T-helper 22 cell (primary cell): ENCODE measurements around the gene ATP6V1F.

Source experiments
- DNase-seq: peaks from one replicate; pipeline ENCODE4 v3.0.0-alpha.2; 2020; ENCODE audit warnings: low read depth

Gene ATP6V1F

GRCh38 chr7:128882134-128882533 lies 19.5 kb downstream of the ATP6V1F start:
- no peak for DNase-seq

DNA sequence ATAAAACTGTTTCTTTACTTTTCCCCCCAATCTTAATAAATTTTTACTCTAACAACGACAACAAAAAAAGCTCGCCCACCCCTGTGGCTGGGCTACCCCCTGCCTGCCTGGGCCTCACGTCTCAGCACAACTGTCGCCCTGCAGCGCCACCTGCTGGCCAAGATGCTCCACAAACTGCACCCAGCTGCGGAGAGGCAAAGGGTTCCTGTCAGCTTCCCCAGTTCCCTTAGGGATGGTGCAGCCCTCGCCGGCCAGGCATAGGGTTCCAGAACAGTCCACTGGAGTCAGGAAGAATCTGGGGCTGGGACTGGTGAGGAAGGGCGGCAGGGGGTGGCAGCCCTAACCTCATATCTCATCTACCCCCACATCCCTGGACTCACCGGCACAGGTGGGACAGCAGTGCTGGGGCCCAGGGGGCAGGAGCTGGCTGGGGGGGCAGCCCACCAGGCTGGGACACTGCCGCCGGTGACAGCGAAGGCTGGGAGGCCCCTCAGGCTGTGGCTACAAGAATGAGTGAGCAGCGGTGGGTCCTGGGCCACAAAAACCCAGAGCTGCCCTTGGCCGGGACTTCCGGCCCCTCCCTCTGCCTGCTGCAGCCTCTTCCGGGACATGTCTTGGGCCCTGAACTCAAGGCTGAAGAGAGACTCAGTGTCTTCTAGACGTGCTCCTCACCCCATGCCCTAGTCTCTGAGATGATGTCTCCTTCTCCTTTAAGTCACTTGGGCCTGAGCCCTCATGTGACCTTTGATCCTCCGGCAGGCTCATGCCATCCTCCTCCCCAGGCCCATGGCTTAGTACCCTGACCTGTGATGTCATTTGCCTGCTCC lies 21.2 kb downstream of the ATP6V1F start:
- DNase-seq = peak; percentile 59

DNA sequence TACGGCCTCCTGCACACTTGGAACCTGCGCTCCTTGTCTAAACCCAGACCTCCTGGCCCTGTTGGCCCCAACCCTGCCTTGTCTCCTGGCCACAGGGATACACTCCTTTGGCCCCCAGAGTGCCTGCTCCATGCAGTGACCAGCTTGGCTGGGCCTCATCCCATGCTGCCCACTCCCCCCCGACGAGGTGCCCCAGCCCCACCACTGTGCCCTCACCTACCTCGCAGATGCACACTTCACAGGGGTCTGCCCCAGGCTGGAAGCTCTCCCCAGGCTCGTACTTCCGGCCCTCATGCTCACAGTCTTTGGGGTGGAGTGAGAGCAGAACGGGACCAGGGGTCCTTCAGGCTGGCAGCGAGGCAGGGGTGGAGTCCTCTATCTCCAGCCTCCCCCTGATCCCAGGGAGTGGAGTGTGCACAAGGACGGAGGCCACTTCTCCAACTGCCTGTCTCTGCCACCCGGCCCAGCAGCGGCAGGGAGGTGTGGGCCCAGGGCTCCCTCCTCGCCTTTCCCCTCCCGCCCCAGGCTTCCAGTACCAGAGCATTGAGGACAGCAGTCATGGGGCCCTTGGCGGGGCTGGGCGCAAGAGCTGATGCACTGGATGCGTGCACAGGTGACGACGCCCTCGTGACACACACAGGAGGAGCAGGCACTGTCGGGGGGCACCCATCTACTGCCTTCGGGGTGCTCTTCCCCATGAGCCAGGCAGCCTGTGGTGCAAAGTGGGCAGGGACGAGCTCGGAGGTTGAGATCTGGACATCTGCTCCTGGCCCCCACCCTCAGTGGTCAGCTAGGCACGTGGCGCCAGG lies 22.1 kb downstream of the ATP6V1F start:
- no peak for DNase-seq

DNA sequence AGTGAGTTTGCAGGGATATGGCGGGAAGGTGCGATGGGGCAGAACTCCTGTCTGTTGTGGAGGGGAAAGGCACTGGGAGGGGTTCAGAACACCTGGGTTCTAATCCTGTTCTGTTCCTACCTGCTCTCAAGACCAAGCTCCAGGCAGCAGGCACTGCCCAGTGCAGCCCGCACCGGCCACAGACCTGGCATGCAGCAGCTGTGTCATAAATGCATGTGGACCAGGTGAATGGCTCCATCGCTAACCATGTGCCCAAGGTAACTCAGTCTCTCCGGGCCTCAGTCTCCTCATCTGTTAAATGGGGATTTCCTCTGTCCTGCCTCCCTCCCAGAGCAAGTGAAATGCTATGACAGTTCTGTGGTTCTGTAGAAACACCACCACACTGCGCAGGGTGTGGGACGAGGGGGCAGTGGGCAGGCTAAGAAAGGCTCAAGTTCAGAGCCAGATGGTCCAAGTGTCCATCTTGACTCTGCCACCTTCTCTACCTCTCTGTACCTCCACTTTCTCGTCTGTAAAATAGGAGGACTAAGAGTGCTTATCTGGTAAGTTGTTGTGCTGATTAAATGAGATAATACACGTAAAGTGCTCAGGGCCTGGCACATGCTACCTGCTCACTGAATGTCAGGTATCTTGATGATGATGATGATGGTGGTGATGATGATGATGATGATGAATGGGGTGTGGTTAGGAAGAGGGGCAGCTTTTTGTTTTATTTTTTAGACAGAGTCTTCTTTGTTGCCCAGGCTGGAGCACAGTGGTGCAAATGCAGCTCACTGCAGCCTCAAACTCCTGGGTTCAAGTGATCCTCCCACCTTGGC lies 22.9 kb downstream of the ATP6V1F start:
- DNase-seq = no peak

DNA sequence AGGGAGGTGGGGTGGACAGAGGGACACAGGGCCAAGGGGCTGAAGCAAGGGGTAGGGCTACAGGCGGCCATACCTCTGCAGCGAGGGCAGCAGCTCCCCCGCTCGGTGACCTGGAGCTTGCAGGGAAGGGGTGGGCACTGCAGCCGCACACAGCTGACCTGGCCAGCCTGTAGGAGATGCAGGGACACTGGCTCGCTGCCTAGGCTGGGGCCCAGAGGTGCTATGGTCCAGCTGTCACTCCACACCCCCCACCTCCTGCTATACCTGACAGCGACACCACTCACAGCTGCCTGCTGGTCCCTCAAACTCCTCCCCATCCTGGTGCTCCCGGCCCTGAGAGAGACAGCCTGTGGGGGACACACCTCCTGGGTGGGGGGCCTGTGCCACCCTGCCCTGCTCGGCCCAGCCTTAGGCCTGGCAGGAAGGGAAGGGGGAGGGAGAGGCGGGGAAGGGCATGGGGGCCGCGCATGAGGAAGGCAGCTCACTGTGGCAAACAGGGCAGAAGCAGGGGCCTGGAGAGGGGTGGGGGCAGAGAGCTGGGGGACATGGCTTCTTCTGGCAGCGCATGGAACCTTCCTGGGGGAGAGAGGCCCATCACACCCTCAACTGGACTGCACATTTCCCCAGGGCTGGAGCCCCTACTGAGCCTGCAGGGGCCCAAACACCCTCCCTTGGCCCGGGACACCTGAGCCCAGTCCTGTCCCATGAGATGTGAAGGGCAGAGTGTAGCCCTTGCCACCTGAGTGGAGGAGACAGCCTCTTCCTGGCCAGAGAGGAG lies 23.9 kb downstream of the ATP6V1F start:
- no peak for DNase-seq

GRCh38 chr7:128887169-128888038 lies 24.7 kb downstream of the ATP6V1F start:
- no peak for DNase-seq

GRCh38 chr7:128888039-128888755 lies 25.5 kb downstream of the ATP6V1F start:
- DNase-seq = no peak

DNA sequence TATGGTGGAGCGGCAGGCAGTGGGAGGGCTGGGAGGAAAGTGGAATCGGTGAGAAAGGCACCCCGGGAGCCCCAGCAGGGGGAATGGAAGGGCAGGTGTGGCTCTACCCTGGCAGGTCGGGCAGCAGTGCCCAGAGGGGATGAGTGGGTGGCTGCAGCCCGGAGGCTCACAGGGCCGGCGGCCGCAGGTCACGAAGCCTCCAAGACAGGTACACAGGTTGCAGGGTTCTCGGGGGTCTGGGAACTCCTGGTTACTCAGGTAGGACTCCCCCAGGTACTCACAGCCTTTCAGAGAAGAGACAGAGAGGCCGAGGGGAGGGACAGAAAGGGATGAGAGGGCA lies 26.1 kb downstream of the ATP6V1F start:
- no peak for DNase-seq

GRCh38 chr7:128889121-128889520 lies 26.5 kb downstream of the ATP6V1F start:
- DNase-seq = no peak

DNA sequence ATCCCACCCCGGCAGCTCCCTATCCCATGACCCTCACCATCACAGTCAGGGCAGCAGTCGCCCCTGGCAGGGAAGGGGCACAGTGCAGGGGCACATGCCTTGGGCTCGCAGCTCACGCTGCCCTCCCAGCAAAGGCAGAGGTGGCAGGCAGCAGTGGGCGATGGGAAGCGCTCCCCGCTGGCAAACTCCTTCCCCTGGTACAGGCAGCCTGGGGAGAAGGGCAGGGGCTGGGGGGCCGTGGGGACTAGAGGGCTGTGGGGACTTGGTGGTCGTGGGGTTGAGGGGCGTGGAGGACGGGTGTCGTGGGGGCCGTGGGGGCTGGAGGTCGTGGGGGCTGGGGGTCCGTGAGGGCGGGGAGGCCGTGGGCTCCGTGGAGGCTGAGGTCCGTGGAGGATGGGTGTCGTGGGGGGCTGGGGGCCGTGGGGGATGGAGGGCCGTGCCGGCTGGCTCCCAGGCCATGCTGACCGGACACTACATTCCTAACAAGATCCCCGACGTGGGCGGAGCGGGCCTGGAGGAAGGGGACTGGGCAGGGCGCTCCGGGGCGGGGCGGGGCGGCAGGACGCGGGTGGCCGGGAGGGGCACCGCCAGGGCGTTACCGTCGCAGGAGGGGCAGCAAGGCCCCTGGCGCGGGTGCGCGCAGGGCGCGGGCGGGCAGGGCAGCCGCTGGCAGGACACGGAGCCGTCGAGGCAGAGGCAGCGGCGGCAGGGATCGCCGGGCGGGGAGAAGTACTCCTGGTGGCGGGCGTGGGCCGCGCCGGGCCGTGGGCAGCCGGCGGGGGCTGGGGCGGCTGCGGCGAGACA lies 27.9 kb downstream of the ATP6V1F start:
- DNase-seq = no peak

DNA sequence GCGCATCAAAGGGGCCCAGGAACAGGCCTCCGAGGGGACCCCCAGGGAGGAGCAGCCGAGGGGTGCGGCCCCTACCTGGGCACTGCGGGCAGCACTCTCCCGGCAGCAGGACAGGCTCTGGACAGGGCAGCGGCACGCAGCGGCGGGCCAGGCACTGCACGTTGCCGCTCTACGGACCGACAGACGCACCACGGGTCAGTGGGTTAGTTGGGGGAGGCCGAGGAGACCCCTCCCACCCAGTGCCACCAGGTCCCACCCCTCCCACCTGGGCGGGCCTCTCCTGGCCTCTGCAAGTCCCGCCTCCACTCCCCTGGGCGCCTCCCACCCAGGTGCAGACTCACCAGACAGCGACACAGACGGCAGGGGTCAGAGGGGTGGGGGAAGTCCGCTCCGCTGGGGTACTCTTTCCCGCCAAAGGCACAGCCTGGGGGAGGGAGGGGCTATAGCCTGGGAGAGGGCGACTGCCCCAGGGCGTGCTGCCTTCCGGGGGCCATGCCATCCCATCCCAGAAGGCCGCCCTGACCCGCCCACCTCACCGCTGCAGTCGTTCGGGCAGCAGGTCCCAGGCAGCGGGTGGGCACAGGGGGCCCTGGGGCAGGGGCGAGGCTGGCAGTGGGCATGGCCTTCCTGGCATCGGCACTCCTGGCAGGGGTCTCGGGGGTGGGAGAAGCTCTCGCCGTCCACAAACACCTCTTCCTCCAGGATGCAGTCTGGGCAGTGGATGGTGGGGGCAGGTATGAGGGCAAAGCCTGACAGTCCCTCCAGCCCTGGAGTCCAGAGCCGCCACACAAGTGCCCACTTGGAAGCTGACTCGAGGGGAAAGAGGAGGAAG lies 28.7 kb downstream of the ATP6V1F start:
- DNase-seq = no peak

GRCh38 chr7:128891942-128892269 lies 29.2 kb downstream of the ATP6V1F start:
- no peak for DNase-seq

DNA sequence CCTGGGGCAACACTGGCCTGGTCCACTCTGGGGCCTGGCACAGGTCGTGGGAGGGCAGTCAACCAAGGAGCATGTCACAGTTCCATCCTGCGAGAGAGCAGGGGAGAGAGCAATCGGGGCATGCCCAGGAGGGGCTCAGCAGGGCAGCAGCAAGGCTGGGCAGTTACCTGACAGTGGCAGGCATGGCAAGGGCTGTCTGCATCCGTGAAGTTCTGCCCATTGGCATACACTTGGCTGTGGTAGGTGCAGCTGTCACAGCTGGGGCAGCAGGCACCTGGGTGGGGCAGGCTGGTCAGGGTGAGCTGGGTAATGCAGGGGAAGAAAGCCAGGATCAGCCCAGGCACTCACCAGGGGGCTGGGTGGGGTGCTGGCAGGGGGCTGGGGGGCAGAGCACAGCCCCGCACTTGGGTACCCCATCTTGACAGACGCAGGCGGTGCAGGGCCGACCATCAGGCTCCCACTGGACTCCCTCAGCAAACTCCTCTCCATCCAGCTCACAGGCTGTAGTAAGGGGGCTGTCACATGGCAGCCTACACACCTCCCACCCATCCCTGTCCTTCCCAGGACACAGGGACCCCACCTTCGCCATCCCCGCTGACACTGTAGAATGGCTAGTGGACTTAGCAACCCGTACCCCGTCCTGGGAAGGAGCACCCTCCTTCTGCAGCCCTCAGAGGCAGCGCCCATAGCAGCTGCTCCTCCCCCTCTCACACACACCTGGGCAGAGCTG lies 30.0 kb downstream of the ATP6V1F start:
- no peak for DNase-seq

- DNase-seq = no peak
Observed at GRCh38 chr7:128893251-128894100, 30.8 kb downstream of the ATP6V1F start.

DNA sequence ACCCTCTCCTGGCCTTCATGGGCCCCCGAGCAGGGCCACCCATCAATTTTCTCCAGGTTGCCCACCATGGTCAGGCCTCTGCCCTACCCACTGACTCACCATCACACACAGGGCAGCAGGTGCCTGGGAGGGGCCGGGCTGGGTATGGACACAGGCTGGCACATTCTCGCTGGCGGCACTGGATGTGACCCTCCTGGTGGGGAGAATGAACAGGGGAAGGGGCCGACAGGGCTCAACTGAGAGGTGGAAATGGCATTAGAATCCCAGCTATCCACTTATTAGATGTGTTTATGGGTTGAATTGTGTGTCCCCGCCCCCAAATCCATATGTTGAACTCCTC lies 31.4 kb downstream of the ATP6V1F start:
- DNase-seq = no peak

GRCh38 chr7:128895320-128895719 lies 32.7 kb downstream of the ATP6V1F start:
- DNase-seq = no peak

GRCh38 chr7:128899392-128899791 lies 36.7 kb downstream of the ATP6V1F start:
- no peak for DNase-seq
